ENCODE data around the gene B3GAT2. TPM values are rescaled to one million over a fixed set of nuclear protein-coding genes. Genes with fewer than 3 reads are reported as not detected.

Gene B3GAT2
- total and polyA plus RNA-seq, 2 donors, result 0.25 to 1.5 TPM

GRCh38 chr6:70811788-70812187 is 145.1 kb downstream of the B3GAT2 start:
- no peaks in the 10 kb centered on the region for H3K36me3 ChIP-seq (ENCODE audit: insufficient read depth)
- DNase-seq (ENCODE audit: extremely low spot score), result no peak
- H3K4me1 ChIP-seq (ENCODE audit: insufficient read depth), result no peaks in the 10 kb centered on the region
- no peak overlapping the region for H3K4me3 ChIP-seq (ENCODE audit: low read depth, low read length)
- 91% methylated on average over 6 of the region's 6 CpGs for whole genome bisulfite sequencing
- H3K27ac ChIP-seq (ENCODE audit: low read depth), result no peak overlapping the region

Data from urinary bladder (tissue), 4 donors.